HG02759 (cell line): ENCODE results near the gene PITHD1.
A peak's percentile ranks its signal among the peaks of the same experiment; 100 is the strongest.
"Not testable (repeated sequence)": the region's sequence is repeated elsewhere in the genome, so short reads cannot be mapped to it uniquely, and the experiment has no call there.

ENCODE experiments used
- ATAC-seq: cut with Tn5 transposase; IDR thresholded peaks from one replicate; pipeline ENCODE4 v1.9.1; 2021; ENCODE audit warnings: mild to moderate bottlenecking, moderate library complexity; ENCODE audit not compliant: unreplicated experiment

PITHD1 gene

DNA sequence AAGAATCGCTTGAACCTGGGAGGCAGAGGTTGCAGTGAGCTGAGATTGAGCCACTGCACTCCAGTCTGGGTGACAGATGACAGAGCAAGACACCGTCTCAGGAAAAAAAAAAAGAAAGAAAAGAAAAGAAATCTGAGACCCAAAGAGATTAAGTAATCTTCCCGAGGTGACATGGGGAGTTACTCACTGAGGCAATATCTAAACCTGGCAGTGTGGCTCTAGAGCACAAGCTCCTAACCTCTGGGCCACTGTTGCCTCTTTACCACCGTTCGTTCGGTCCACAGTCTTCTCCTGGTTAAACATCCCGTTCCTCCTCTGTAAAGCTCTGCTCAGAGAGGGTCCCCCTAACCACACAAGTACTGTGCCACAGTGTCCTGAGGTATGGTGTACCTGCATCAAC, 45.5 kb downstream of the PITHD1 start:
- no peak for ATAC-seq

DNA sequence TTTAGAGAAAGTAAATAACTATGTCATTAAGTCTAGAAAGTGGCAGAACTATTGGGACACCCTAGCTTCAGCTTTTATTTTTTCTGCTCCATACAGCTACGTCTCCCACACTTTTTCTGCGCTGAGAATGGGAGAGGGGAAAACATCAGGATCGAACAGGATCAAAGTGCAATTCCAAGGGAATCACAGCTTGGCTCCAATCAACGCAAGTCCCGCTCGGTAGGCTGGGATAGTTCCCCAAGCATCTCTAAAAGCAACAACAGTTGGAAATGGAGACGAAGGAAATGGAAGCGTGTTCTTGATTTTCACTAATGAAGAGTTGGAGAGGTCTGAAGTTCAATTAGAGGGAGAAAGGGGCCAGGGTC, 46.5 kb downstream of the PITHD1 start:
- no peak for ATAC-seq

DNA sequence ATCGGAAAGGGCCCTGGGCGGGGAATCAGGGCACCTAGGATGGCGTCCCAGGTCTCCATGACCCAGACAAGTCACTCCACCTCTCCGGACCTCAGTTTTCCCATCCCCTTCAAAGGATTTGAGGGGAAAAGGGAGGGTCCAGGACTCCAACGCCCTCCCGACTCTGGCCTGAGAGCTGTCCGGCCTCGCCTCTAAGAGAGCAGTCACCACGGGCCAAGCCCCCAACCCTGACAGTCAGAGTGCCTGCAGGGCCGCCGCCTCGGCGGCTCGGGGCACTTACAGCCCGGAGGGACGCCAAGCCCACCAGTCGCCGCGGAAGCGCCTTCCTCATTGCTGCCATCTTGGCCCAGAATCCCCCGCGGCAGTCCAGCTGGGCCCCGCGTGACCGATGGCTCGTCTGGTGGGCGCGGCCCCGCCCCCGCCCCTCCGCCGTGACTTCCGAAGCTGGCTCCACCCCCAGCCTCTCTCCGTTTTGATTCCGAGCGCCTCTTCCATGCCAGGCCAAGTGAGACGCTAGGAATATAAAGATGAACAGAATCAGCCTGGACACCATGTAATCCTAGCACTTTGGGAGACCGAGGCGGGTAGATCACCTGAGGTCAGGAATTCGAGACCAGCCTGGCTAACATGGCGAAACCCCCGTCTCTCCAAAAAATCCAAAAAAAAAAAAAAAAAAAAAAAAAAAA, 47.0 kb downstream of the PITHD1 start, which contains the start of gene HMGCL:
HMGCL (minus strand) TSS at position 354 of the 686 bp plus-strand sequence; CDS start at position 340, 14 bp downstream.
- ATAC-seq: peak; percentile 86

DNA sequence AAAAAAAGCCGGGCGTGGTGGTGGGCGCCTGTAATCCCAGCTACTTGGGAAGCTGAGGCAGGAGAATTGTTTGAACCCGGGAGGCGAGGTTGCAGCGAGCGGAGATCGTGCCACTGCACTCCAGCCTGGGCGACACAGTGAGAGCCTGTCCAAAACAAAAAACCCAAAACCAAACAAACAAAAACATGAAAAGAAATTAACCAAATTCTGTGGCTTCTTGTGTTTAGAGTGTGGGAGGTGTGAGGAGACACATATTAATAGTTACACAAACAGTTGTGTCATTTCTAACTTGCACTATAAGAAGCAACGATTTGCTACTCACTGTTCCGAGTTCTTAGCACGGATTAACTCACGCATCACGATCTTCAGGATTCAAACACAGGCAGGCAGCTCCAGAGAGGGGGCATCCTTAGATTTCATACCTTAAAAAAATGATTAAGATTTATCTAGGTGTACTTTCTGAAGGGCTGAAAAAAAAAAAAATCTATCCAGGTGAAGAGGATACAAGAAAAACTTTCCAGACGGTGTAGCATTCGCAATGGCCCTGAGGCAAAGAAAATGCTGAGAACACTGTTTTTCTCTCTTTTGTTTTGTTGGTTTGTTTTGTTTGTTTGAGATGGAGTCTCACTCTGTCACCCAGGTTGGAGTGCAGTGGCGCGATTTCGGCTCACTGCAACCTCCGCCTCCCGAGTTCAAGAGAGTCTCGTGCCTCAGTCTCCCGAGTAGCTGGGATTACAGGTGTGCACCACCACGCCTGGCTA, 47.7 kb downstream of the PITHD1 start:
- no peak for ATAC-seq

DNA sequence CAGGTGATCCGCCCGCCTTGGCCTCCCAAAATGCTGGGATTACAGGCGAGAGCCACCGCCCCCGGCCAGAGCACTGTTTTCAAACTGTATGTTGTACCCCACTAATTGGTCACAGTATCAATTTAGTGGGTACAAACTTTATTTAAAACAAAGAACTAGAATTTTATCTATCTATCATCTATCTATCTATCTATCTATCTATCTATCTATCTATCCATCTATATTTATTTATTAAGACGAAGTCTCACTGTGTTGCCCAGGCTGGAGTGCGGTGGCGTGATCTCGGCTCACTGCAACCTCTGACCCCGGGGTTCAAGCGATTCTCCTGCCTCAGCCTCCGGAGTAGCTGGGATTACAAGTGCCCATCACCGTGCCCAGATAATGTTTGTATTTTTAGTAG, 48.4 kb downstream of the PITHD1 start:
- not testable (repeated sequence) for ATAC-seq

DNA sequence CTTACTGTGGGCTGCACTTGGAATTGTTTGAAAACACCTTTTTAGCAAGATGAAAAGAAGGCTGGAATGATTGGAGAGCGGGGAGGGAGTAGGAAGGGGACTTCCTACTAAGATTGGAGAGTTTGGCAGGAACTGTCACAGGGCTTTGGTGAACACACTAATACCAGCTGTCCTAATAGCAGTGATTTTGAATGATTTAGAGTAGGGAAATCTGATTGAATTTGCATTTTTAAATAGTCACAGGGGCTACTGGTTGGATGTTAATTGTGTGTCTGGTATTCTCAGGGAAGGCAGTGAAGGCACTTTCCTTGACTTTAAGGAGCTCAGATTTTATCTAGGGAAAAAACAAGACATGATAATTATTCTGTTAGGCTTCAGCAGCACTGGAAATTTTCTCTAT, 49.5 kb downstream of the PITHD1 start:
- no peak for ATAC-seq

DNA sequence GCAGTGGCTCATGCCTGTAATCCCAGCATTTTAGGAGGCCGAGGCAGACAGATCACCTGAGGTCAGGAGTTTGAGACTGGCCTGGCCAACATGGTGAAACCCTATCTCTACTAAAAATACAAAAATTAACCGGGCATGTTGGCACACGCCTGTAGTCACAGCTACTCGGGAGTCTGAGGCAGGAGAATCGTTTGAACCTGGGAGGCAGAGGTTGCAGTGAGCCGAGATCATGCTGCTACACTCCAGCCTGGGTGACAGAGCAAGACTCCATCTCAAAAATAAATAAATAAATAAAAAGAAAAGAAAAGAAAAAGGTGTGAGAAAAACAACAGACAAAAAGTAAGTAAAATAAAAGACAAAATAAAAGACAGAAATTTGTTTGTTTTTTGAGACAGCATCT, 55.9 kb downstream of the PITHD1 start:
- ATAC-seq: not testable (repeated sequence)

DNA sequence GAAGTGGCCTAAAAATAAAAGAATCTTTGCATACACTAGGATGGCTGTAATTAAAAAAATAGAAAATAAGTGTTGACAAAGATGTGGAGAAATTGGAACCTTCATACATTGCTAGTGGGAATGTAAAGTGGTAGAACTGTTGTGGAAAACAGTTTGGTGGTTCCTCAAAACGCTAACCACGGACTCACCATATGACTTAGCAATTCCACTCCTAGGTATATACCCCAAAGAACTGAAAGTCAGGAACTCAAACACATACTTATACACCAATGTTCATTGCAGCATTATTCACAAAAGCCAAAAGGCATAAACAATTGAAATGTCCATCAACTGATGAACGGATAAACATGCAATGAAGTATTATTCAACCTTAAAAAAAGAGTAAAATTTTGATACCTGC, 57.8 kb downstream of the PITHD1 start:
- no peak for ATAC-seq
